Activated T-cell treated with anti-CD3 and anti-CD28 coated beads, Interleukin-2, amount 50 U/mL, for 1 hour (primary cell): ENCODE results near the gene ESD.
A peak's percentile ranks its signal among the peaks of the same experiment; 100 is the strongest.
"Not testable (repeated sequence)": the region's sequence is repeated elsewhere in the genome, so short reads cannot be mapped to it uniquely, and the experiment has no call there.

Source experiments
- DNase-seq: peaks from one replicate; pipeline ENCODE4 v3.0.0-alpha.2; 2020

Gene ESD

GRCh38 chr13:46783504-46783903, 13.5 kb downstream of the ESD start:
- DNase-seq, result no peak

- no peak for DNase-seq
Measured at GRCh38 chr13:46782691-46783090, 14.3 kb downstream of the ESD start.

- no peak for DNase-seq
Measured at GRCh38 chr13:46782066-46782465, 14.9 kb downstream of the ESD start.

GRCh38 chr13:46778890-46779289, 18.1 kb downstream of the ESD start:
- DNase-seq, result no peak

- DNase-seq, result no peak
Measured at GRCh38 chr13:46778095-46778494, 18.9 kb downstream of the ESD start.

- no peak for DNase-seq
Measured at GRCh38 chr13:46775385-46776107, 21.4 kb downstream of the ESD start.

- DNase-seq, result no peak
Measured at GRCh38 chr13:46773541-46773940, 23.4 kb downstream of the ESD start.

GRCh38 chr13:46771693-46772092, 25.3 kb downstream of the ESD start:
- DNase-seq, result no peak

- not testable (repeated sequence) for DNase-seq
Measured at GRCh38 chr13:46769925-46770324, 27.0 kb downstream of the ESD start.

GRCh38 chr13:46761866-46762265, 35.1 kb downstream of the ESD start:
- no peak for DNase-seq

GRCh38 chr13:46761174-46761573, 35.8 kb downstream of the ESD start:
- DNase-seq, result no peak

GRCh38 chr13:46759846-46760245, 37.1 kb downstream of the ESD start:
- DNase-seq, result no peak

- DNase-seq, result no peak
Measured at GRCh38 chr13:46757640-46758039, 39.3 kb downstream of the ESD start.

GRCh38 chr13:46756977-46757376, 40.0 kb downstream of the ESD start:
- DNase-seq, result no peak

GRCh38 chr13:46755508-46755907, 41.5 kb downstream of the ESD start:
- DNase-seq, result not testable (repeated sequence)

- no peak for DNase-seq
Measured at GRCh38 chr13:46754812-46755211, 42.1 kb downstream of the ESD start.

GRCh38 chr13:46753917-46754316, 43.0 kb downstream of the ESD start:
- no peak for DNase-seq

- DNase-seq, result no peak
Measured at GRCh38 chr13:46753137-46753536, 43.8 kb downstream of the ESD start.

- DNase-seq, result peak; percentile 45
Measured at GRCh38 chr13:46751811-46752635, 44.9 kb downstream of the ESD start.

- DNase-seq, result no peak
Measured at GRCh38 chr13:46749951-46750350, 47.0 kb downstream of the ESD start.

- no peak for DNase-seq
Measured at GRCh38 chr13:46748300-46748699, 48.7 kb downstream of the ESD start.

- no peak for DNase-seq
Measured at GRCh38 chr13:46747031-46747820, 49.7 kb downstream of the ESD start.

GRCh38 chr13:46745706-46746105, 51.3 kb downstream of the ESD start:
- DNase-seq, result no peak

- DNase-seq, result no peak
Measured at GRCh38 chr13:46745062-46745461, 51.9 kb downstream of the ESD start.
